Measurements from ENCODE around the gene PXYLP1. TPM values are rescaled to one million over a fixed set of nuclear protein-coding genes. Genes with fewer than 3 reads are reported as not detected.

The PXYLP1 gene
- total and polyA plus RNA-seq, 2 of the 8 experiments (the other 6 are each of a cell fraction or from before 2014, with no cell fraction given) = 19.4 to 20.6 TPM

GRCh38 chr3:141335531-141336061 is 104.0 kb downstream of the PXYLP1 start (continued):
- no peak for TF ChIP-seq TAF1 (IDR thresholded peaks at IDR 0.05; ENCODE audit: low read depth, low read length)
- TF ChIP-seq KDM5A (IDR thresholded peaks at IDR 0.05; ENCODE audit: low read length) = no peak
- no peak for TF ChIP-seq TEAD4 (IDR thresholded peaks at IDR 0.05; ENCODE audit: low read depth, low read length)
- TF ChIP-seq CBX5 (IDR thresholded peaks at IDR 0.05; ENCODE audit: low read depth, low read length) = no peak
- TF ChIP-seq RAD21 (IDR thresholded peaks at IDR 0.05 in 1 of 2, conservative IDR thresholded peaks at IDR 0.05 in 1 of 2; ENCODE audit: low read depth in 2 of 2, low read length in 2 of 2) = no peak
- TF ChIP-seq, protein P1, sequence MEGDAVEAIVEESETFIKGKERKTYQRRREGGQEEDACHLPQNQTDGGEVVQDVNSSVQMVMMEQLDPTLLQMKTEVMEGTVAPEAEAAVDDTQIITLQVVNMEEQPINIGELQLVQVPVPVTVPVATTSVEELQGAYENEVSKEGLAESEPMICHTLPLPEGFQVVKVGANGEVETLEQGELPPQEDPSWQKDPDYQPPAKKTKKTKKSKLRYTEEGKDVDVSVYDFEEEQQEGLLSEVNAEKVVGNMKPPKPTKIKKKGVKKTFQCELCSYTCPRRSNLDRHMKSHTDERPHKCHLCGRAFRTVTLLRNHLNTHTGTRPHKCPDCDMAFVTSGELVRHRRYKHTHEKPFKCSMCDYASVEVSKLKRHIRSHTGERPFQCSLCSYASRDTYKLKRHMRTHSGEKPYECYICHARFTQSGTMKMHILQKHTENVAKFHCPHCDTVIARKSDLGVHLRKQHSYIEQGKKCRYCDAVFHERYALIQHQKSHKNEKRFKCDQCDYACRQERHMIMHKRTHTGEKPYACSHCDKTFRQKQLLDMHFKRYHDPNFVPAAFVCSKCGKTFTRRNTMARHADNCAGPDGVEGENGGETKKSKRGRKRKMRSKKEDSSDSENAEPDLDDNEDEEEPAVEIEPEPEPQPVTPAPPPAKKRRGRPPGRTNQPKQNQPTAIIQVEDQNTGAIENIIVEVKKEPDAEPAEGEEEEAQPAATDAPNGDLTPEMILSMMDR (IDR thresholded peaks at IDR 0.05; ENCODE audit: control extremely low read depth in 1 of 3, insufficient read depth in 1 of 3, low read depth in 1 of 3, low read length in 3 of 3) = no peak
- TF ChIP-seq MAFK (IDR thresholded peaks at IDR 0.05; ENCODE audit: low read depth, low read length) = no peak
- TF ChIP-seq RFX5 (IDR thresholded peaks at IDR 0.05; ENCODE audit: borderline replicate concordance, low read depth, low read length) = no peak
